ENCODE measurements around the gene SSR3.

- TF ChIP-seq CTCF (IDR thresholded peaks at IDR 0.05): no peak
- no peak for TF ChIP-seq ZFX (IDR thresholded peaks at IDR 0.05; ENCODE audit: borderline replicate concordance)
Observed at GRCh38 chr3:156536524-156537316, 18.2 kb downstream of the SSR3 start.
